Neutrophil (primary cell): ENCODE data around the gene MGAT4A.

Experiments
- H3K27ac ChIP-seq: fragments of 200-600 bp; sonication (generic); 2 replicates; pipeline ENCODE4 v1.5.1; 2016; ENCODE audit warnings: mild to moderate bottlenecking, moderate library complexity
- H3K27me3 ChIP-seq: fragments of 200-600 bp; sonication (generic); 2 replicates; pipeline ENCODE4 v1.6.0; 2016; ENCODE audit warnings: mild to moderate bottlenecking
- H3K36me3 ChIP-seq: fragments of 200-600 bp; sonication (generic); 2 replicates; pipeline ENCODE4 v1.5.1; 2017
- H3K4me1 ChIP-seq, 2 experiments: fragments of 200-600 bp in 1 of 2; sonication (generic) in 1 of 2; 1 replicate in 1 of 2; 2 replicates in 1 of 2; pipeline versions ENCODE4 v1.5.1 to v1.6.1; 2013 to 2016; ENCODE audit warnings: low read depth in 1 of 2, low read length in 1 of 2, mild to moderate bottlenecking in 1 of 2, moderate library complexity in 1 of 2; ENCODE audit not compliant: control insufficient read depth in 1 of 2, insufficient read depth in 1 of 2
- H3K4me3 ChIP-seq, 2 experiments: fragments of 200-600 bp in 1 of 2; sonication (generic) in 1 of 2; 1 replicate in 1 of 2; 2 replicates in 1 of 2; pipeline ENCODE4 v1.5.1; 2013 to 2016; ENCODE audit warnings: low read depth in 1 of 2, low read length in 1 of 2, mild to moderate bottlenecking in 1 of 2, moderate library complexity in 1 of 2
- H3K9me3 ChIP-seq: fragments of 200-600 bp; sonication (generic); 2 replicates; pipeline ENCODE4 v1.5.1; 2016
- CTCF ChIP-seq: fragments of 200-600 bp; sonication (generic); IDR thresholded peaks from 2 replicates; pipeline ENCODE4 v1.5.1; 2016; ENCODE audit warnings: antibody characterized with exemption

MGAT4A gene

DNA sequence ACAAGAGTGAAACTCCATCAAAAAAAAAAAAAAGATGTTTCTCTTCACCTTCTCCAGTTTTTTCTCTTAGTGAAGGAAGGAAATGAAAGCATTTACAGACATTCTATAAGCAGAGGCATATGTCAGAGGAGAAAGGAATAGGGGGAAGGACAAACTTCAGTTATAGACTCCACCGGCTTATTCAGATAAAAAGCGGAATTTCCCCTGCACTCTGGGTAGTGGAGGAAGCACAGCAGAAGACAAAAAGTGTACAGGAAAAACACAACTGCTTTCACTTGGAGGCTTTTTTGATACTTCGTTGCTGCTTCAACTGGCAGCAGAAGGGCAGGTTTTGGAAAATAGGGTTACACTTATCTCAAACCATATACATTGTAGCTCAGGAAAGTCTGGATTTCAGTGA is 3.2 kb upstream of the MGAT4A start:
- H3K27me3 ChIP-seq, result no peaks in the 10 kb centered on the region
- no peaks in the 10 kb centered on the region for H3K36me3 ChIP-seq
- no peaks in the 10 kb centered on the region for H3K9me3 ChIP-seq
- peak overlapping the region in 1 of 2 experiments; percentile 25 for H3K4me3 ChIP-seq
- H3K27ac ChIP-seq, result peak overlapping the region; percentile 86
- peaks cover 37 to 48% of the 10 kb centered on the region in 2 experiments for H3K4me1 ChIP-seq
- no peak for TF ChIP-seq CTCF

- H3K4me3 ChIP-seq, result peak overlapping the region in 1 of 2 experiments; percentile 73
- H3K4me1 ChIP-seq, result peaks cover 51 to 65% of the 10 kb centered on the region in 2 experiments
Observed at GRCh38 chr2:98732430-98733051, 1.6 kb upstream of the MGAT4A start.

GRCh38 chr2:98731894-98732349 is 990 bp upstream of the MGAT4A start:
- Histone ChIP-seq H3K9me3 (no peaks in the 10 kb centered on the region), H3K4me1 (peaks cover 57 to 71% of the 10 kb centered on the region in 2 experiments), H3K27ac (peak overlapping the region; percentile 86), H3K4me3 (peak overlapping the region; percentile 73 to 80), H3K36me3 (no peaks in the 10 kb centered on the region), H3K27me3 (no peaks in the 10 kb centered on the region)
- no peak for TF ChIP-seq CTCF

More at GRCh38 chr2:98732430-98733051, 1.6 kb upstream of the MGAT4A start:
- TF ChIP-seq CTCF, result no peak
- peak overlapping the region; percentile 86 for H3K27ac ChIP-seq
- H3K36me3 ChIP-seq, result no peaks in the 10 kb centered on the region
- no peaks in the 10 kb centered on the region for H3K9me3 ChIP-seq
- no peaks in the 10 kb centered on the region for H3K27me3 ChIP-seq

DNA sequence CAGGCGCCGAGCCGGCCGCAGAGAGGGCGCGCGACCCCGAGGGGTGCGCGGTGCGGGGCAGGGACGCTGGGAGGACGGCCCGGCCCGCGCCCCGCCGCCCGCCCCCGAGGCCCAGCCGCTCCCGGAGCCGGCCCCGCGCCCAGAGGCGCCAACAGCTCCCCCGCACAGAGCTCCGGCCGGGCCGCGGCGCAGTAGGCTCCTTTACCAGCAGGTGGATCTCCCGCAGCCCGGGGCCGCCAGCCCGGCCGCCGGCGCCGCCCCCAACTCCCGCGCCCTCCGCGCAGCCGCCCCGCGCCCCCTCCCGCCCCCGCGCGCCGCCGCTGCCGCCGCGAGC is 258 bp downstream of the MGAT4A start:
- Histone ChIP-seq H3K36me3 (peaks cover 5% of the 10 kb centered on the region), H3K27me3 (no peaks in the 10 kb centered on the region), H3K27ac (peak overlapping the region; percentile 84), H3K4me1 (peaks cover 67 to 79% of the 10 kb centered on the region in 2 experiments), H3K9me3 (no peaks in the 10 kb centered on the region), H3K4me3 (peak overlapping the region; percentile 81 to 85)
- TF ChIP-seq CTCF, result no peak

- Histone ChIP-seq H3K4me1 (peaks cover 67 to 78% of the 10 kb centered on the region in 2 experiments), H3K36me3 (peaks cover 9% of the 10 kb centered on the region), H3K9me3 (no peaks in the 10 kb centered on the region), H3K4me3 (peak overlapping the region; percentile 81 to 85), H3K27ac (peak overlapping the region; percentile 84), H3K27me3 (no peaks in the 10 kb centered on the region)
- TF ChIP-seq CTCF, result no peak
Observed at GRCh38 chr2:98730053-98730706, 752 bp downstream of the MGAT4A start.
